ENCODE results near the gene DNAJC5. TPM values are rescaled to one million over a fixed set of nuclear protein-coding genes. Genes with fewer than 3 reads are reported as not detected.

DNAJC5 gene
- total RNA-seq, 1 donor from 2014 or later = 57.9 TPM

DNA sequence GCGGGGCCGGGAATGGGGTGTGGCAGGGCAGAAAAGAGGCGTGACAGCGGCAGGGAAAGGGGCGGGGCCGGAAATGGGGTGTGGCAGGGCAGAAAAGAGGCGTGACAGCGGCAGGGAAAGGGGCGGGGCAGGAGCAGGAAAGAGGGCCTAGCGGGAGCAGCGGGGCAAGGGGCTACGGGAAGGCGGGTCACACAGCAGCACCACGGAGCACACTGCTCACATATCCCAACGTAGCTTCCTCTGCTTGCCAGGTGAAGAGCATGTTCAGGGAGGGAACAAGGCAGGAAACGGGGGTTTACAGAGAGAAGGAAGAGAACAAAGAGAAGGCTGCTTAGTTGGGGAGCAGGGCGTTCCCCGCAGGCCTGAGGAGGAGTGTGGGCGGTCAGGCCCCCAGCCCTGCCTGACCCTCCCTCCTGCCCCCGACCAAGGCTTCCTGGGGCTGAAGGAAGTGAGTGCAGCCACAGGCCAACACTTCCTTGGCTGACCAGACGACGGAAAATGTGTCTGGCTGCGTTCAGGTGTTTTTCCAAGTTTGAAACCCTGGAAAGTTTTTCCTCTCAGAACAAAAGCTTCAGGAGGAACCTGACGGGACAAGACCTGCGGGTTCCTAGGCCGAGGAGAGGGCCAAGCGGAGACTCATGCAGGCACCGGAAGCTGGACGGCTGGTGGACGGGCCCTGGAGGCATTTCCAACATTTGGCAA lies 47.5 kb downstream of the DNAJC5 start:
- peaks cover 16% of the 10 kb centered on the region for H3K27me3 Mint-ChIP-seq (ENCODE audit: unreplicated experiment)
- H3K27ac Mint-ChIP-seq (ENCODE audit: unreplicated experiment) = peak overlapping the region; percentile 68
- TF ChIP-seq CTCF (IDR thresholded peaks at IDR 0.05; ENCODE audit: partially characterized antibody, unreplicated experiment) = no peak
- H3K36me3 Mint-ChIP-seq (ENCODE audit: unreplicated experiment) = no peaks in the 10 kb centered on the region
- no peak overlapping the region for H3K4me3 Mint-ChIP-seq (ENCODE audit: unreplicated experiment)
- no peaks in the 10 kb centered on the region for H3K9me3 Mint-ChIP-seq (ENCODE audit: unreplicated experiment)
- H3K4me1 Mint-ChIP-seq (ENCODE audit: low read depth, unreplicated experiment) = peaks cover 9% of the 10 kb centered on the region
- peak; percentile 82 for DNase-seq

DNA sequence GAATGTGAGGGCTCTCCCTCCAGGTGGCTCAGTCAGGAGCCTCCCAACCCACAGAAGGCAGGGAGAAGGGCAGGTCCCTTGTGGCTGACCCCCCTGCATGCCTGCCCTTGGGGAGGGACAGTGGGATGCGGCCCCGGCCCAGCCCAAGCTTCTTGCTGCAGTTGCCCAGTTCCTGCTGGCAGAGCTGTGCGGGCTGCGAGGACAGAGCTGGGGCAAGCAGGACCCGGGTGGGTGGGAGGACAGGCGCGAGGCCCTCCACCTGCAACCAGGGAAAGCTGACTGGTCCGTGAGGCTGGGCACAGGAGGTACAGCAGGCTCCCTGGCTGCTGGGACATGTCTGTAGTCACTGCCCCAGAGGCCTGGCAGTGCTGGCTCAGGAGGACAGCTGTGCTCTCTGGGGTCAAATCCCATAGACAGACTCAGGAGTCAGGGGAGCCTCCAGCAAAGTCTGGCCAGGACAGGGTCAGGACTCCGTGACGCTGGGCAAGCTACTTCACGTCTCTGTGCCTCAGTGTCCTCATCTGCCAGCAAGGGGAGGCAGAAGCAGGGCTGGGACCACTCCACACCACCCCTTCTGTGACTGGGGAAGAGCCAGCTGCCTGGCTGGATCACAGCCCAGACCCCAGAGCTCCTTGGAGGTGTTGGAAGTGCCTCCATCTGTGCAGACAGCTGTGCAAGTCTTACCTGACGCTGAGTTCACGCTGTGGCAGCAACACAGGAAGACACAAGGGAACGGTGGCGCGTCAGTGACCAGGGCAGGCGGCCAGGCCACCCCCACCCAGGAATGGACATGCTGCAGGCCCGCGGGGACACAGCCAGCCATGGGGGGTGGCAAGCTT lies 48.3 kb downstream of the DNAJC5 start:
- Mint-ChIP-seq H3K4me1 (ENCODE audit: low read depth, unreplicated experiment) (peaks cover 8% of the 10 kb centered on the region), H3K36me3 (ENCODE audit: unreplicated experiment) (no peaks in the 10 kb centered on the region), H3K27me3 (ENCODE audit: unreplicated experiment) (peaks cover 15% of the 10 kb centered on the region), H3K27ac (ENCODE audit: unreplicated experiment) (no peak overlapping the region), H3K9me3 (ENCODE audit: unreplicated experiment) (no peaks in the 10 kb centered on the region), H3K4me3 (ENCODE audit: unreplicated experiment) (no peak overlapping the region)
- DNase-seq = no peak
- no peak for TF ChIP-seq CTCF (IDR thresholded peaks at IDR 0.05; ENCODE audit: partially characterized antibody, unreplicated experiment)

DNA sequence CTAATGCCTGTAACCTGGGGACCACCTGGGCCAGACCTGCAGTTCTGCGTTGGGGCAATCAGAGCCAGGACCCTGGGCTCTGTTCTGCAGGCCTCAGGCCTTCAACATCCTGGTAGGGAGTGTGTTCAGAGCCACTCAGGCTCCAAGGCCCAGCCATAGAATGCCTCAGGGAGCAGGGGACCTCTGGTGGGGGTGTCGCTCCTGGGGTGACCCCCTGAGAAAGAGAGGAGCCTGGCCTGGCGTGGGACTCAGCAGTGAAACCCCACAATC lies 48.8 kb downstream of the DNAJC5 start:
- Mint-ChIP-seq H3K27me3 (ENCODE audit: unreplicated experiment) (peaks cover 19% of the 10 kb centered on the region), H3K9me3 (ENCODE audit: unreplicated experiment) (peaks cover 3% of the 10 kb centered on the region), H3K36me3 (ENCODE audit: unreplicated experiment) (no peaks in the 10 kb centered on the region), H3K27ac (ENCODE audit: unreplicated experiment) (no peak overlapping the region), H3K4me1 (ENCODE audit: low read depth, unreplicated experiment) (peaks cover 13% of the 10 kb centered on the region), H3K4me3 (ENCODE audit: unreplicated experiment) (no peak overlapping the region)
- no peak for DNase-seq
- no peak for TF ChIP-seq CTCF (IDR thresholded peaks at IDR 0.05; ENCODE audit: partially characterized antibody, unreplicated experiment)

GRCh38 chr20:63944078-63944941 lies 49.4 kb downstream of the DNAJC5 start:
- Mint-ChIP-seq H3K27me3 (ENCODE audit: unreplicated experiment) (peaks cover 24% of the 10 kb centered on the region), H3K4me3 (ENCODE audit: unreplicated experiment) (no peak overlapping the region), H3K27ac (ENCODE audit: unreplicated experiment) (no peak overlapping the region), H3K9me3 (ENCODE audit: unreplicated experiment) (peaks cover 5% of the 10 kb centered on the region), H3K4me1 (ENCODE audit: low read depth, unreplicated experiment) (peaks cover 17% of the 10 kb centered on the region), H3K36me3 (ENCODE audit: unreplicated experiment) (no peaks in the 10 kb centered on the region)
- no peak for TF ChIP-seq CTCF (IDR thresholded peaks at IDR 0.05; ENCODE audit: partially characterized antibody, unreplicated experiment)
- no peak for DNase-seq
